KMS-11 (cell line): Measurements from ENCODE around the gene LHFPL2.

Experiments used
- H2AFZ ChIP-seq: fragments of 200-600 bp; sonication (generic); 2 replicates; pipeline ENCODE4 v1.6.1; 2016; ENCODE audit warnings: antibody characterized with exemption, mixed run types, low read depth
- H3K27ac ChIP-seq: fragments of 200-600 bp; sonication (generic); 2 replicates; pipeline ENCODE4 v1.6.1; 2016; ENCODE audit warnings: mild to moderate bottlenecking, mixed run types
- H3K27me3 ChIP-seq: fragments of 200-600 bp; sonication (generic); 2 replicates; pipeline ENCODE4 v1.6.1; 2017; ENCODE audit warnings: mild to moderate bottlenecking, low read depth, mixed run types, moderate library complexity; ENCODE audit not compliant: insufficient read depth
- H3K36me3 ChIP-seq: fragments of 200-600 bp; sonication (generic); 2 replicates; pipeline ENCODE4 v1.6.1; 2017; ENCODE audit warnings: mild to moderate bottlenecking, mixed run types; ENCODE audit not compliant: insufficient read depth
- H3K4me1 ChIP-seq: fragments of 200-600 bp; sonication (generic); 2 replicates; pipeline ENCODE4 v1.6.1; 2016; ENCODE audit warnings: mild to moderate bottlenecking, low read depth, mixed run types; ENCODE audit not compliant: poor library complexity, severe bottlenecking
- H3K4me2 ChIP-seq: fragments of 200-600 bp; sonication (generic); 2 replicates; pipeline ENCODE4 v1.7.0; 2016; ENCODE audit warnings: mild to moderate bottlenecking, mixed run types
- H3K4me3 ChIP-seq: fragments of 200-600 bp; sonication (generic); IDR thresholded peaks from 2 replicates; pipeline ENCODE4 v1.6.1; 2017; ENCODE audit warnings: low read depth, low read length, mixed read lengths; ENCODE audit not compliant: insufficient read depth
- H3K79me2 ChIP-seq: fragments of 200-600 bp; sonication (generic); 2 replicates; pipeline ENCODE4 v1.6.1; 2016; ENCODE audit warnings: low read depth, mixed run types; ENCODE audit not compliant: insufficient read depth
- H3K9ac ChIP-seq: fragments of 200-600 bp; sonication (generic); 2 replicates; pipeline ENCODE4 v1.6.1; 2016; ENCODE audit warnings: mild to moderate bottlenecking, mixed run types
- H4K20me1 ChIP-seq: fragments of 200-600 bp; sonication (generic); 2 replicates; pipeline ENCODE4 v1.6.1; 2016; ENCODE audit warnings: mild to moderate bottlenecking, mixed run types; ENCODE audit not compliant: insufficient read depth
- CTCF ChIP-seq: fragments of 200-600 bp; sonication (generic); conservative IDR thresholded peaks from 2 replicates; pipeline ENCODE4 v1.6.1; 2017; ENCODE audit warnings: low read depth, mild to moderate bottlenecking, antibody characterized with exemption, low read length, moderate library complexity, mixed read lengths

Gene LHFPL2

GRCh38 chr5:78541086-78541654 lies 107.4 kb downstream of the LHFPL2 start:
- no peak overlapping the region for H3K27ac ChIP-seq
- no peak overlapping the region for H3K9ac ChIP-seq

GRCh38 chr5:78540335-78541085 lies 108.1 kb downstream of the LHFPL2 start:
- TF ChIP-seq CTCF: no peak
- Histone ChIP-seq H3K9ac (no peak overlapping the region), H4K20me1 (no peaks in the 10 kb centered on the region), H3K79me2 (no peaks in the 10 kb centered on the region), H3K4me1 (peaks cover 16% of the 10 kb centered on the region), H2AFZ (no peak overlapping the region), H3K36me3 (no peaks in the 10 kb centered on the region), H3K4me3 (no peak overlapping the region), H3K4me2 (no peak overlapping the region), H3K27ac (no peak overlapping the region), H3K27me3 (no peaks in the 10 kb centered on the region)

More at GRCh38 chr5:78541086-78541654, 107.4 kb downstream of the LHFPL2 start:
- H3K4me3 ChIP-seq: no peak overlapping the region
- TF ChIP-seq CTCF: no peak
- no peaks in the 10 kb centered on the region for H4K20me1 ChIP-seq
- no peaks in the 10 kb centered on the region for H3K79me2 ChIP-seq
- H3K4me1 ChIP-seq: peaks cover 16% of the 10 kb centered on the region
- no peak overlapping the region for H3K4me2 ChIP-seq
- H3K36me3 ChIP-seq: no peaks in the 10 kb centered on the region
- H2AFZ ChIP-seq: no peak overlapping the region
- no peaks in the 10 kb centered on the region for H3K27me3 ChIP-seq

- H3K36me3 ChIP-seq: no peaks in the 10 kb centered on the region
- no peak overlapping the region for H3K27ac ChIP-seq
- TF ChIP-seq CTCF: no peak
- no peaks in the 10 kb centered on the region for H4K20me1 ChIP-seq
- no peaks in the 10 kb centered on the region for H3K27me3 ChIP-seq
- H2AFZ ChIP-seq: no peak overlapping the region
- no peak overlapping the region for H3K9ac ChIP-seq
- no peak overlapping the region for H3K4me3 ChIP-seq
- peak overlapping the region; percentile 3; the same call in 1 of the 2 replicates for H3K4me2 ChIP-seq
- H3K4me1 ChIP-seq: peaks cover 16% of the 10 kb centered on the region
- H3K79me2 ChIP-seq: no peaks in the 10 kb centered on the region
These were observed 110.2 kb downstream of the LHFPL2 start for GRCh38 chr5:78538240-78538850.

DNA sequence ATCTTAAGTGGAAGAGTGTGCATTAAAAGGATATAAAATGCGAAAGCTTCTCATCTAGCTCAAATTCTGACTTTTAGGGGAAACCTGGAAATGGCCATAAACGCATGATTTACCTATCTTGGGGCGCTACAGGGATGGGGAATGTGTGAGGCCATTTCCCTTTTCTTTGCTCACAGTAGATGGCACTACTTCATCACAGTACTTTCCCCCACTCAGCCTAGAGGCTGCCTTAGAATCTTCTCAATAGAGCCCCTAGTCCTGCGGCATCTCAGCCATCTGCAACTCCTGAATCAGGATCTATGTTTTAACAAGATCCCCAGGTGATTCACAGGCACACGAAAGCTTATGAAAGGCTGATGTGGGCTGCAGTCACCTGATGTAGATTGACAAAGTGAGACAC lies 110.8 kb downstream of the LHFPL2 start:
- H4K20me1 ChIP-seq: no peaks in the 10 kb centered on the region
- H2AFZ ChIP-seq: no peak overlapping the region
- H3K79me2 ChIP-seq: no peaks in the 10 kb centered on the region
- no peak overlapping the region for H3K4me3 ChIP-seq
- H3K4me1 ChIP-seq: peaks cover 16% of the 10 kb centered on the region
- peak; percentile 64 for TF ChIP-seq CTCF
- H3K27ac ChIP-seq: no peak overlapping the region
- H3K4me2 ChIP-seq: peak overlapping the region; percentile 3; the same call in 1 of the 2 replicates
- no peak overlapping the region for H3K9ac ChIP-seq
- no peaks in the 10 kb centered on the region for H3K27me3 ChIP-seq
- no peaks in the 10 kb centered on the region for H3K36me3 ChIP-seq
